ENCODE data around the gene ABHD13.

Gene ABHD13

DNA sequence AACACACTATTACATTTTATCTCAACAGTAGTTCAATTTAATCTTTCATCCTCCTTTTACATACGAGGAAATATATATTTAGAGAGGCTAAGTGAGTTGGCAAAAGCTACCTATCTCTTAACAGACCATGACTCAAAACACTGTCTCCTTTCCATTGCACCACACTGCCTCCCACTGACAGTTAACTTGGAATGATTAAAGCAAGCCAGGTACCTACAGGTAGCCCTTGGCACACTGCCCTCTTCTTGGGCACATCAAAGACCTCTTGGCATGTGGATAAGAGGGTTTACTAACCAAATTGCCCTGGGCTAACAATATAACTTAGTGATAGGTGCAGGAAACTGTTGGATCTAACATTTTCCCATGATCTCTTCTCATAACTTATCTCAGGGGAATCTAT, 1.8 kb downstream of the ABHD13 start:
- peak; percentile 51 for FAIRE-seq
- no peak for TF ChIP-seq POLR2A (IDR thresholded peaks at IDR 0.05; ENCODE audit: low read depth, low read length)
- TF ChIP-seq TAF1 (IDR thresholded peaks at IDR 0.05; ENCODE audit: low read depth, low read length) = no peak
- TF ChIP-seq PAX5 (IDR thresholded peaks at IDR 0.05; ENCODE audit: insufficient read depth, low read length, severe bottlenecking) = no peak
- TF ChIP-seq POLR2AphosphoS5 (IDR thresholded peaks at IDR 0.05; ENCODE audit: low read depth, low read length) = no peak
- no peak for TF ChIP-seq SPI1 (IDR thresholded peaks at IDR 0.05; ENCODE audit: low read depth, low read length)
- no peak for TF ChIP-seq POU2F2 (IDR thresholded peaks at IDR 0.05; ENCODE audit: low read depth, low read length)
- no peak for DNase-seq (ENCODE audit: insufficient read length, low spot score)

DNA sequence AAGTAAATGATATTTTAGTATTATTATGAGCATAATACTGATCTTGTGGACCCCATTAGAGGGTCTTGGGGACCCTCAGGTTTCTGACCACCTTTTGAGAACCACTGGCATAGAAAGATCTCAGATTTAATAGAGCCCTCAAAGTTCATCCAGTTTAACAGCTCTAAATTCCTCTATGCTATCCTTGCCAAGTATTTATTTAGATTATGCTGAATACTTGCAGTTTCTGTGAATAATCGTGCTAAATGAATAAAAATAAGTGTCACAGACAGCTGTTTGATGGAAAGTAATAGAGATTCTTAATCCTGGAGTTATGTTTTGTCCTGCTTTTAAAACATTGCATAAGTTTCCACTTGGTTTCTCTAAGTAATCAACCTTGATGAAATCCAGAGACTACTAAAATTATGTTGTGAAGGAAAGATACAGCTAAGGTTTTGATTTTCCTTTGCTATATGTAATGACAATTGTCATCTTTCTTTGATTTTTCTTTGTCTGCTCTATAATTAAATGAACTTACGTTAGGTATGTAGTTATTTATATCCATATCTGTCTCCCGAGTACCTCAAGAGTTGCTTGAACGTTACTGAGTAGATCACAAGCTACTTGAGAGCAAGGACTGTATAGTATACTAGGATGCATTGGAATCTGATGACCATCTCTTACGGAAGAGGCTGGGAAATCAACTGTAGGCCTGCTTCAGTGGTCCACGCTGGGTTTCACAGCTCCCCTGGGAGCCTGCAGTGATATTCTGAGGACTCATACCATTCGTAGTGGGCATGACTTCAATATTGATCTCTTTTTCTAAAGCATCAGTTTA, 5.7 kb downstream of the ABHD13 start:
- no peak for TF ChIP-seq POU2F2 (IDR thresholded peaks at IDR 0.05; ENCODE audit: low read depth, low read length)
- TF ChIP-seq PAX5 (IDR thresholded peaks at IDR 0.05; ENCODE audit: insufficient read depth, low read length, severe bottlenecking) = no peak
- no peak for TF ChIP-seq POLR2AphosphoS5 (IDR thresholded peaks at IDR 0.05; ENCODE audit: low read depth, low read length)
- no peak for DNase-seq (ENCODE audit: insufficient read length, low spot score)
- no peak for FAIRE-seq

- DNase-seq (ENCODE audit: insufficient read length, low spot score) (no peak), FAIRE-seq (peak; percentile 23)
Observed at GRCh38 chr13:108225440-108225839, 7.2 kb downstream of the ABHD13 start.

DNA sequence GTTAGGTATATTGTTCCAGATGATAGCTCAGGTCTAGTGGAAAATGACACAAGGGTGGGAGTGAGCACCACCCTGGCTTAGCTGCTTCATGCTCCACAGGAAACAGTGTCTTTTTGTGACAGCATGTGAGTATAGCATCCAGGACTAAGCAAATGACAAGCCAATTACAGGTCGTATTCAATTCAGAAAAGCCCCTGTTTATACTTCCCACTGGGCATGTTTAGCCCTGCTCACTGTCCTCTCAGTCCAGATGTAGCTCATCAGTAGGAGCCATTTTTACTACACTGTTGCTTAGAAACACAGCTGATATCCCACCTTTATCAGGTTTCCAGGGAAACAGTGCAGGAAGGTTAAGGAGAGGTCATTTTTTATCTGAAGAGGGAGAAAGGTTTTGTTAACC, 8.0 kb downstream of the ABHD13 start:
- FAIRE-seq = peak; percentile 51
- TF ChIP-seq PAX5 (IDR thresholded peaks at IDR 0.05; ENCODE audit: insufficient read depth, low read length, severe bottlenecking) = no peak
- no peak for TF ChIP-seq POLR2A (IDR thresholded peaks at IDR 0.05; ENCODE audit: low read depth, low read length)
- no peak for TF ChIP-seq POLR2AphosphoS5 (IDR thresholded peaks at IDR 0.05; ENCODE audit: low read depth, low read length)
- no peak for TF ChIP-seq POU2F2 (IDR thresholded peaks at IDR 0.05; ENCODE audit: low read depth, low read length)
- TF ChIP-seq TAF1 (IDR thresholded peaks at IDR 0.05; ENCODE audit: low read depth, low read length) = no peak
- no peak for TF ChIP-seq SPI1 (IDR thresholded peaks at IDR 0.05; ENCODE audit: low read depth, low read length)
- DNase-seq (ENCODE audit: insufficient read length, low spot score) = no peak

More at GRCh38 chr13:108225440-108225839, 7.2 kb downstream of the ABHD13 start:
- TF ChIP-seq PAX5 (IDR thresholded peaks at IDR 0.05; ENCODE audit: insufficient read depth, low read length, severe bottlenecking) (no peak), POU2F2 (IDR thresholded peaks at IDR 0.05; ENCODE audit: low read depth, low read length) (no peak), POLR2AphosphoS5 (IDR thresholded peaks at IDR 0.05; ENCODE audit: low read depth, low read length) (no peak), TAF1 (IDR thresholded peaks at IDR 0.05; ENCODE audit: low read depth, low read length) (no peak), POLR2A (IDR thresholded peaks at IDR 0.05; ENCODE audit: low read depth, low read length) (no peak), SPI1 (IDR thresholded peaks at IDR 0.05; ENCODE audit: low read depth, low read length) (no peak)

- DNase-seq (ENCODE audit: insufficient read length, low spot score) = no peak
- TF ChIP-seq TAF1 (IDR thresholded peaks at IDR 0.05; ENCODE audit: low read depth, low read length) = no peak
- no peak for TF ChIP-seq POU2F2 (IDR thresholded peaks at IDR 0.05; ENCODE audit: low read depth, low read length)
- TF ChIP-seq POLR2AphosphoS5 (IDR thresholded peaks at IDR 0.05; ENCODE audit: low read depth, low read length) = no peak
- no peak for TF ChIP-seq SPI1 (IDR thresholded peaks at IDR 0.05; ENCODE audit: low read depth, low read length)
- TF ChIP-seq PAX5 (IDR thresholded peaks at IDR 0.05; ENCODE audit: insufficient read depth, low read length, severe bottlenecking) = no peak
- TF ChIP-seq POLR2A (IDR thresholded peaks at IDR 0.05; ENCODE audit: low read depth, low read length) = no peak
- FAIRE-seq = peak; percentile 48
Observed at GRCh38 chr13:108227651-108228272, 9.6 kb downstream of the ABHD13 start.

DNA sequence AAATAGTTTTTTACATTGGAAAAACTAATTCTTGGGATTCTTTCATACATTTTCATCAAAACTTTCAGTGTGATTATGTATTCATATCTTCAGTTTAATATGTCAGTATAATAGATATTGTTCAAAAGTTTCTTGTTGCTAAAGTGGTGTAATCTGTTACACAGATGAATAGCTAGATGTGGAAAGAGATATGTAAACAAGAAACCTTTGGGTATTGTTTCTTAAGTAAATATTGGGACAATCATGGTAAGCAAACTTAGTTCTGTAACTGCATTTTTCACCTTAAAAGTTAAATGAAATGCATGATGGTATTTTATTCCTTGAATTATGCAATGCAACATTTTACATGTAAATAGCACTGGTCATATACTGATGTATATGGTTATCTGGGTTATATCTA, 12.2 kb downstream of the ABHD13 start:
- DNase-seq (ENCODE audit: insufficient read length, low spot score) (no peak), FAIRE-seq (no peak)
- TF ChIP-seq PAX5 (IDR thresholded peaks at IDR 0.05; ENCODE audit: insufficient read depth, low read length, severe bottlenecking) (no peak), POU2F2 (IDR thresholded peaks at IDR 0.05; ENCODE audit: low read depth, low read length) (no peak), SPI1 (IDR thresholded peaks at IDR 0.05; ENCODE audit: low read depth, low read length) (no peak), POLR2AphosphoS5 (IDR thresholded peaks at IDR 0.05; ENCODE audit: low read depth, low read length) (no peak), POLR2A (IDR thresholded peaks at IDR 0.05; ENCODE audit: low read depth, low read length) (no peak), TAF1 (IDR thresholded peaks at IDR 0.05; ENCODE audit: low read depth, low read length) (no peak)

DNA sequence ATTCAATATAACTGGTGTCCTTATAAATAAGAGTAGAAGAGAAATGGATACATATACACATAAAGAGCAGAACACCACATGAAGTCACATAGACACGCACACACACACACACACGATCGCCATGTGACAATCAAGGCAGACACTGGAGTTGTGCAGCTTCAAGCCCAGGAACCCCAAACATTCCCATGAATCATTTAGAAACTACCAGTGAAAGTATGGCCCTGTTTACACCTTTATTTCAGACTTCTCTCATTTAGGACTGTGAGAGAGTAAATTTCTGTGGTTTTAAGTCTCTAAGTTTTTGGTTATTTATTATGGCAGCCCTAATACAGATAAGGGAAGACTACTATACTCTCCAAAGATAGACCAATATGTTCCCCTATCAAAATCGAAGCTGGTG, 31.0 kb downstream of the ABHD13 start:
- FAIRE-seq (no peak), DNase-seq (ENCODE audit: insufficient read length, low spot score) (no peak)

DNA sequence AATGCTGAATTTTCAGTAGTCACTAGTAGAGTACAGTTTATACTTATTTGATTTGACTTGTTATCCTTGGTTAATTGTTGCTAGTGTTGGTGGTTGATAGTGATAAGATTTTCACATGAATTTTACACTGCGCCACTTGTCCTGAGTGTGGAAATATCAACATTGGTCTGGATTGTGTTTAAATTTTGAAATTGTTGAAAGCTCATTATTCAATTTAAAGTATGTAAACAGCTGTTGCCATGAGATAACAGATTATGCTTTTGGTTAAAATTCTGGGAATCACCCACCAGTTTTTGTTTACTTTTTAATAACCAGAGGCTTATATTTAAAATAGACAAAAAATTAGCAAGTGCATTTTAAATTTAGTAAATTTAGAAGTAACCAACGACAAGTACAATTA, 39.1 kb downstream of the ABHD13 start:
- FAIRE-seq (no peak), DNase-seq (ENCODE audit: insufficient read length, low spot score) (no peak)
- no peak for TF ChIP-seq POLR2A (IDR thresholded peaks at IDR 0.05; ENCODE audit: low read depth, low read length)
- no peak for TF ChIP-seq SPI1 (IDR thresholded peaks at IDR 0.05; ENCODE audit: low read depth, low read length)
- no peak for TF ChIP-seq POU2F2 (IDR thresholded peaks at IDR 0.05; ENCODE audit: low read depth, low read length)
- TF ChIP-seq TAF1 (IDR thresholded peaks at IDR 0.05; ENCODE audit: low read depth, low read length) = no peak
- TF ChIP-seq PAX5 (IDR thresholded peaks at IDR 0.05; ENCODE audit: insufficient read depth, low read length, severe bottlenecking) = no peak
- no peak for TF ChIP-seq POLR2AphosphoS5 (IDR thresholded peaks at IDR 0.05; ENCODE audit: low read depth, low read length)

More for the DNA sequence above, 31.0 kb downstream of the ABHD13 start:
- TF ChIP-seq POLR2AphosphoS5 (IDR thresholded peaks at IDR 0.05; ENCODE audit: low read depth, low read length) (no peak), TAF1 (IDR thresholded peaks at IDR 0.05; ENCODE audit: low read depth, low read length) (no peak), POU2F2 (IDR thresholded peaks at IDR 0.05; ENCODE audit: low read depth, low read length) (no peak), SPI1 (IDR thresholded peaks at IDR 0.05; ENCODE audit: low read depth, low read length) (no peak), PAX5 (IDR thresholded peaks at IDR 0.05; ENCODE audit: insufficient read depth, low read length, severe bottlenecking) (no peak), POLR2A (IDR thresholded peaks at IDR 0.05; ENCODE audit: low read depth, low read length) (no peak)

GRCh38 chr13:108263621-108264355, 45.6 kb downstream of the ABHD13 start:
- FAIRE-seq = no peak
- no peak for TF ChIP-seq POLR2A (IDR thresholded peaks at IDR 0.05; ENCODE audit: low read depth, low read length)
- no peak for TF ChIP-seq PAX5 (IDR thresholded peaks at IDR 0.05; ENCODE audit: insufficient read depth, low read length, severe bottlenecking)
- TF ChIP-seq POU2F2 (IDR thresholded peaks at IDR 0.05; ENCODE audit: low read depth, low read length) = no peak
- no peak for TF ChIP-seq SPI1 (IDR thresholded peaks at IDR 0.05; ENCODE audit: low read depth, low read length)
- TF ChIP-seq POLR2AphosphoS5 (IDR thresholded peaks at IDR 0.05; ENCODE audit: low read depth, low read length) = no peak
- no peak for TF ChIP-seq TAF1 (IDR thresholded peaks at IDR 0.05; ENCODE audit: low read depth, low read length)
- no peak for DNase-seq (ENCODE audit: insufficient read length, low spot score)

Measured in GM12891 (cell line).